A673 (cell line): ENCODE measurements around the gene SMAP2. TPM values are rescaled to one million over a fixed set of nuclear protein-coding genes. Genes with fewer than 3 reads are reported as not detected.

Source experiments
- BruUV-seq: library from RNA; stranded (reverse); fragments of 400-500 nt; replicated peaks from 2 replicates; lab custom pipeline; 2021; lab: Mats Ljungman, UMichigan
- CTCF ChIA-PET: fragments of 300-600 bp; sonication (Branson Sonifier 250); formaldehyde crosslinking; loops from one replicate; lab custom pipeline; 2022; ENCODE audit warnings: antibody characterized with exemption; lab: Charles Lee
- POLR2A ChIA-PET: fragments of 300-600 bp; sonication (Branson Sonifier 250); formaldehyde crosslinking; loops from one replicate; lab custom pipeline; 2022; ENCODE audit warnings: antibody characterized with exemption; ENCODE audit not compliant: low non-redundant PET; lab: Charles Lee
- DNase-seq: peaks from one replicate; pipeline ENCODE4 v3.0.0-alpha.2; 2015; ENCODE audit warnings: low spot score
- H3K27ac ChIP-seq: fragments of 200-600 bp; sonication (generic); 2 replicates; pipeline ENCODE4 v1.5.1; 2016; ENCODE audit warnings: mixed run types, low read depth, mild to moderate bottlenecking, mixed read lengths, antibody characterized with exemption, low read length; ENCODE audit not compliant: poor library complexity, severe bottlenecking
- H3K27me3 ChIP-seq: fragments of 200-600 bp; sonication (generic); replicated peaks from 2 replicates; pipeline ENCODE4 v1.6.1; 2017; ENCODE audit warnings: mixed run types, low read depth, mild to moderate bottlenecking, mixed read lengths, antibody characterized with exemption, low read length; ENCODE audit not compliant: insufficient read depth, poor library complexity
- H3K36me3 ChIP-seq: fragments of 200-600 bp; sonication (generic); 2 replicates; pipeline ENCODE4 v1.6.1; 2016; ENCODE audit warnings: mixed run types, mild to moderate bottlenecking, mixed read lengths, antibody characterized with exemption, low read length; ENCODE audit not compliant: insufficient read depth, poor library complexity, severe bottlenecking
- H3K4me1 ChIP-seq: fragments of 200-600 bp; sonication (generic); 2 replicates; pipeline ENCODE4 v1.6.1; 2017; ENCODE audit warnings: mixed run types, mild to moderate bottlenecking, mixed read lengths, antibody characterized with exemption, low read length; ENCODE audit not compliant: insufficient read depth, poor library complexity, severe bottlenecking
- H3K4me3 ChIP-seq: fragments of 200-600 bp; sonication (generic); 2 replicates; pipeline ENCODE4 v1.5.1; 2016; ENCODE audit warnings: low read depth, mixed run types, mild to moderate bottlenecking, mixed read lengths, low read length; ENCODE audit not compliant: poor library complexity, severe bottlenecking
- H3K9me3 ChIP-seq: fragments of 200-600 bp; sonication (generic); 2 replicates; pipeline ENCODE4 v1.6.1; 2016; ENCODE audit warnings: mixed run types, low read depth, mild to moderate bottlenecking, mixed read lengths, antibody characterized with exemption, low read length; ENCODE audit not compliant: poor library complexity, severe bottlenecking
- EZH2 ChIP-seq: fragments of 200-600 bp; sonication (generic); IDR thresholded peaks from 2 replicates; pipeline ENCODE4 v1.6.1; 2017; ENCODE audit warnings: borderline replicate concordance, low read depth, mild to moderate bottlenecking, mixed read lengths, antibody characterized with exemption, low read length; ENCODE audit not compliant: poor library complexity, severe bottlenecking
- intact Hi-C: fragments of 100-400 bp; cut with micrococcal nuclease; formaldehyde crosslinking; loops from one replicate; pipeline ENCODE4 v1.10.0; 2022; ENCODE audit not compliant: unreplicated experiment
- total RNA-seq: library from RNA; stranded (reverse); gene quantifications from 2 replicates; pipeline ENCODE4 v1.2.3, GENCODE V29; 2021
- TF ChIP-seq, protein P1 (sequence below): fragments of 300-800, 200-600 bp; sonication (generic); conservative IDR thresholded peaks from 2 replicates; pipeline ENCODE4 v1.5.1; 2017; ENCODE audit warnings: low read depth, mild to moderate bottlenecking, antibody characterized with exemption, low read length, moderate library complexity, mixed read lengths

The SMAP2 gene
- total RNA-seq, 1 experiment from 2014 or later = 58.5 TPM

DNA sequence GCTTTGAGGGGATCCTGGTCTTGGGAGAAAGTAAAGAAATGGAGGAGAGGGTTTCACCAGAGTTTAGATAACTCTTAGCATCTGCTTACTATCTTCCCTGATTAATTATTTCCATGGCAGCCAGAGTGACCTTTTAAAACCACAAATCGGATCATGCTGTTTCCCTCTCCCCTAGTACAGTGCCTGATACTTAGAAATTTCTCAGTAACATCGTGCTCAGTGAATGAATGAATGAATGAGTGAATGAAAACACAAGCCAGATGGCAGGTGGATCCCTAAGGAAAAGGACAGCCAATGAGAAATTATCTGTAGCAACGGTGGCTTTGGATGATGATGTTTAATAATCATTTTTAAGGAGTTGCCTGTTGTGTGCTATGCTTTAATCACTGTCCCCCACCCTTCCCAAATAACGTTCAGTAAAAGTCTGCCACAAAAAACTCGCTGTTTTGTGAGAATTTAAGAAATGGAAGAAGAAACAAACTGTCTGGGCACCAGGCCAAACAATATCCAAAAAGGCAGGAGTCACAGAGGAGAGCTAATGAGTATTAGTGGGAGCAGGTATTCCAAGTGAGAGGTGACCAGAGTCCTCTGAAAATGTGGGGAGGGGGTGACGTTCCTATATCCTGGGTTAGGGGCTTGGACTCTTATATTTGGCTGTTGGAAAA lies 737 bp upstream of the SMAP2 start:
- intact Hi-C loops = no loop called here
- Histone ChIP-seq H3K9me3 (no peaks in the 10 kb centered on the region), H3K27ac (no peak overlapping the region), H3K36me3 (no peaks in the 10 kb centered on the region), H3K4me1 (peaks cover 36% of the 10 kb centered on the region), H3K27me3 (no peaks in the 10 kb centered on the region), H3K4me3 (no peak overlapping the region)
- ChIA-PET CTCF (interaction anchor here (0.5 to 2.1 kb wide), 2 partner anchors 32 to 296 kb away, joined by 3 to 8 read pairs; no protein-coding TSS in a partner anchor), POLR2A (interaction anchor here (1.0 kb wide), 1 partner anchor 11 kb away, joined by 10 read pairs; no protein-coding TSS in a partner anchor)
- BruUV-seq = no TSS peak
- TF ChIP-seq, protein P1, sequence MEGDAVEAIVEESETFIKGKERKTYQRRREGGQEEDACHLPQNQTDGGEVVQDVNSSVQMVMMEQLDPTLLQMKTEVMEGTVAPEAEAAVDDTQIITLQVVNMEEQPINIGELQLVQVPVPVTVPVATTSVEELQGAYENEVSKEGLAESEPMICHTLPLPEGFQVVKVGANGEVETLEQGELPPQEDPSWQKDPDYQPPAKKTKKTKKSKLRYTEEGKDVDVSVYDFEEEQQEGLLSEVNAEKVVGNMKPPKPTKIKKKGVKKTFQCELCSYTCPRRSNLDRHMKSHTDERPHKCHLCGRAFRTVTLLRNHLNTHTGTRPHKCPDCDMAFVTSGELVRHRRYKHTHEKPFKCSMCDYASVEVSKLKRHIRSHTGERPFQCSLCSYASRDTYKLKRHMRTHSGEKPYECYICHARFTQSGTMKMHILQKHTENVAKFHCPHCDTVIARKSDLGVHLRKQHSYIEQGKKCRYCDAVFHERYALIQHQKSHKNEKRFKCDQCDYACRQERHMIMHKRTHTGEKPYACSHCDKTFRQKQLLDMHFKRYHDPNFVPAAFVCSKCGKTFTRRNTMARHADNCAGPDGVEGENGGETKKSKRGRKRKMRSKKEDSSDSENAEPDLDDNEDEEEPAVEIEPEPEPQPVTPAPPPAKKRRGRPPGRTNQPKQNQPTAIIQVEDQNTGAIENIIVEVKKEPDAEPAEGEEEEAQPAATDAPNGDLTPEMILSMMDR = no peak
- no peak for TF ChIP-seq EZH2
- DNase-seq = peak; percentile 28

DNA sequence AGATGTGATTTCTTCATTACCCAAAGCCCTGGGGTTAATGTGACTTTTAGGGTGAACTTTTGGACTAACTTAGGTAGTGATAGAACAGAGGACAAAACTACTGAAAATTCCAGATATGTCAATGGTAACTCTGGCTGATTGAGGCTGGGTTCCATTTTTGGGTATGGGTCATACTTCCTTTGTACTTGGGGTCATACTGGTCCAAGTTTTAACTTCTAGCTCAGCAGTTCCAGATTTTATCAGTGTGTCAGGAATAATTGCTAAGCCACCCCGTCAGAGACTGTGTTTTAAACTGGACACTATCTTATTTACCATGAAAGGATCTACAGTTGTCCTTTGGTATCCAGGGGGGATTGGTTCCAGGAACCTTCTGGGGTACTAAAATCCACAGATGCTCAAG lies 4.0 kb downstream of the SMAP2 start:
- CTCF ChIA-PET = no interaction called here
- Histone ChIP-seq H3K4me1 (peaks cover 61% of the 10 kb centered on the region), H3K27ac (peak overlapping the region; percentile 36), H3K4me3 (no peak overlapping the region), H3K36me3 (no peaks in the 10 kb centered on the region), H3K27me3 (no peaks in the 10 kb centered on the region), H3K9me3 (no peaks in the 10 kb centered on the region)
- intact Hi-C loops = no loop called here
- DNase-seq = no peak
- no TSS peak for BruUV-seq
- TF ChIP-seq, protein P1 = no peak
- TF ChIP-seq EZH2 = no peak
- POLR2A ChIA-PET = no interaction called here

DNA sequence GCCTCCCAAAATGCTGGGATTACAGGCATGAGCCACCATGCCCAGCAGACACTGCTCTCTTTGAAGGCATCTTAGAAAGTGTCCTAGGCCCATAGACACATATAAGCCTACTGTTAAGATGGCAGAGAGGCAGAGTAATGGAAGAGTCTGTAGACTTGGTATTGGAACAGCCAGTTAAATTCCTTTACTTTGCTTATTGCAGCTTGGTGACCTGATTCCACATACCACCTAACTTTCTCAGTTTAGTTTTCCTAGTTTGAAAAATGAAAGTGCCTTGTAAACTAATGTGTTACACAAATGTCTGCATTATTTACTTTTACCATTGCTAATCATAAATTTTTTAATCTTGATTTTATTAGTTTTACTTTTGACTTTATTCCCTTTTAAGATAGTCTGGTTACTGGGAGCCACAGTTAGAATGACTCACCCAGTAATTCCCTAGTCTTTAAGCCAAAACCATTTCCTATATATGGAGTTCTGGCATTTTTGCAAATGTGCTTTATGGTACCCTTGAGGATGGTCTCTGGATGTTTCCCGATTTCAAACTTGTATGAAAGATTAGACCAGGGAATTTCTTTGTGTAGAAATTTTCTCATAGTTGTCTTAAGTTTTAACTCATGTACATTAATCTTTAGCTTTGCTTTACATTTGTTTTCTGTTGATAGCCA lies 6.4 kb downstream of the SMAP2 start:
- no peak for TF ChIP-seq EZH2
- TF ChIP-seq, protein P1 = no peak
- Histone ChIP-seq H3K4me1 (peaks cover 77% of the 10 kb centered on the region), H3K27me3 (no peaks in the 10 kb centered on the region), H3K36me3 (no peaks in the 10 kb centered on the region), H3K4me3 (no peak overlapping the region), H3K27ac (peak overlapping the region; percentile 93), H3K9me3 (no peaks in the 10 kb centered on the region)
- peak; percentile 84 for DNase-seq
- ChIA-PET CTCF (no interaction called here), POLR2A (no interaction called here)
- no TSS peak for BruUV-seq
- intact Hi-C loops = no loop called here
